ENCODE data around the gene SSTR4.

The SSTR4 gene

GRCh38 chr20:23068283-23068682 is 33.2 kb downstream of the SSTR4 start:
- H2BK120ac ChIP-seq (ENCODE audit: low read depth, low read length) = no peak overlapping the region
- peaks cover 0 to 3% of the 10 kb centered on the region in 2 donors for H3K4me1 ChIP-seq (ENCODE audit: control insufficient read depth in 2 of 2, insufficient read depth in 1 of 2, low read depth in 1 of 2, low read length in 2 of 2)
- no peaks in the 10 kb centered on the region for H3K79me1 ChIP-seq (ENCODE audit: low read depth, low read length)
- no peak overlapping the region for H4K8ac ChIP-seq (ENCODE audit: low read depth, low read length)
- H2BK15ac ChIP-seq (ENCODE audit: low read length) = no peak overlapping the region
- no peak overlapping the region for H4K91ac ChIP-seq (ENCODE audit: low read depth, low read length, poor library complexity)
- no peaks in the 10 kb centered on the region for H3K36me3 ChIP-seq (replicated peaks in 1 of 2; ENCODE audit: control insufficient read depth in 2 of 2, insufficient read depth in 2 of 2, low read length in 2 of 2)
- no peak overlapping the region for H2BK12ac ChIP-seq (ENCODE audit: low read length)
- H2BK5ac ChIP-seq (ENCODE audit: low read length) = no peak overlapping the region
- no peak overlapping the region for H3K4ac ChIP-seq (ENCODE audit: low read length)
- no peak overlapping the region for H3K4me3 ChIP-seq (ENCODE audit: low read length in 2 of 2)
- H3K18ac ChIP-seq (ENCODE audit: low read length) = no peak overlapping the region
- no peak overlapping the region for H3K4me2 ChIP-seq (ENCODE audit: insufficient read depth, low read length, poor library complexity, severe bottlenecking)
- no CpG with 5 or more reads among the region's 1 CpG for WGBS, 2 donors (ENCODE audit: extremely low coverage in 2 of 2, insufficient read length in 2 of 2, insufficient replicate concordance in 1 of 2)
- H3K9me3 ChIP-seq (replicated peaks in 1 of 2; ENCODE audit: control insufficient read depth in 2 of 2, insufficient read depth in 1 of 2, low read depth in 1 of 2, low read length in 2 of 2) = no peaks in the 10 kb centered on the region
- H3K27ac ChIP-seq (replicated peaks; ENCODE audit: low read length) = no peak overlapping the region
- DNase-seq (ENCODE audit: low spot score) = no peak
- no peak overlapping the region for H2AFZ ChIP-seq (ENCODE audit: low read length)
- no peak overlapping the region for H2AK5ac ChIP-seq (ENCODE audit: low read depth, low read length)
- H3K27me3 ChIP-seq (ENCODE audit: control insufficient read depth in 3 of 3, insufficient read depth in 3 of 3, low read depth in 1 of 3, low read length in 3 of 3) = no peaks in the 10 kb centered on the region
- no peak overlapping the region for H3K23ac ChIP-seq (ENCODE audit: low read depth, low read length, poor library complexity)
- no peak overlapping the region for H3K9ac ChIP-seq (ENCODE audit: low read depth, low read length, poor library complexity)
- H3K14ac ChIP-seq (ENCODE audit: low read length) = no peak overlapping the region

- H2BK12ac ChIP-seq (ENCODE audit: low read length) = no peak overlapping the region
- H2AFZ ChIP-seq (ENCODE audit: low read length) = no peak overlapping the region
- no peak overlapping the region for H3K27ac ChIP-seq (replicated peaks; ENCODE audit: low read length)
- no peak overlapping the region for H3K4ac ChIP-seq (ENCODE audit: low read length)
- no peak overlapping the region for H2AK5ac ChIP-seq (ENCODE audit: low read depth, low read length)
- no peaks in the 10 kb centered on the region for H3K27me3 ChIP-seq (ENCODE audit: control insufficient read depth in 3 of 3, insufficient read depth in 3 of 3, low read depth in 1 of 3, low read length in 3 of 3)
- no peaks in the 10 kb centered on the region for H3K9me3 ChIP-seq (replicated peaks in 1 of 2; ENCODE audit: control insufficient read depth in 2 of 2, insufficient read depth in 1 of 2, low read depth in 1 of 2, low read length in 2 of 2)
- no peak overlapping the region for H3K4me3 ChIP-seq (ENCODE audit: low read length in 2 of 2)
- H3K4me2 ChIP-seq (ENCODE audit: insufficient read depth, low read length, poor library complexity, severe bottlenecking) = no peak overlapping the region
- no peak overlapping the region for H3K14ac ChIP-seq (ENCODE audit: low read length)
- H4K91ac ChIP-seq (ENCODE audit: low read depth, low read length, poor library complexity) = no peak overlapping the region
- H3K9ac ChIP-seq (ENCODE audit: low read depth, low read length, poor library complexity) = no peak overlapping the region
- no peak overlapping the region for H4K8ac ChIP-seq (ENCODE audit: low read depth, low read length)
- no peak overlapping the region for H2BK15ac ChIP-seq (ENCODE audit: low read length)
- H2BK120ac ChIP-seq (ENCODE audit: low read depth, low read length) = no peak overlapping the region
- no peak for DNase-seq (ENCODE audit: low spot score)
- no peak overlapping the region for H3K18ac ChIP-seq (ENCODE audit: low read length)
- no CpG with 5 or more reads among the region's 2 CpGs for WGBS, 2 donors (ENCODE audit: extremely low coverage in 2 of 2, insufficient read length in 2 of 2, insufficient replicate concordance in 1 of 2)
- no peak overlapping the region for H3K23ac ChIP-seq (ENCODE audit: low read depth, low read length, poor library complexity)
- H3K79me1 ChIP-seq (ENCODE audit: low read depth, low read length) = no peaks in the 10 kb centered on the region
- H2BK5ac ChIP-seq (ENCODE audit: low read length) = no peak overlapping the region
- no peaks in the 10 kb centered on the region for H3K36me3 ChIP-seq (replicated peaks in 1 of 2; ENCODE audit: control insufficient read depth in 2 of 2, insufficient read depth in 2 of 2, low read length in 2 of 2)
- H3K4me1 ChIP-seq (ENCODE audit: control insufficient read depth in 2 of 2, insufficient read depth in 1 of 2, low read depth in 1 of 2, low read length in 2 of 2) = peaks cover 0 to 3% of the 10 kb centered on the region in 2 donors
Measured at GRCh38 chr20:23069108-23069507, 34.0 kb downstream of the SSTR4 start.

- WGBS, 2 donors (ENCODE audit: extremely low coverage in 2 of 2, insufficient read length in 2 of 2, insufficient replicate concordance in 1 of 2) = no CpG with 5 or more reads among the region's 3 CpGs
Measured at GRCh38 chr20:23071398-23071797, 36.3 kb downstream of the SSTR4 start.

GRCh38 chr20:23071996-23072395 is 36.9 kb downstream of the SSTR4 start:
- Histone ChIP-seq H3K36me3 (replicated peaks in 1 of 2; ENCODE audit: control insufficient read depth in 2 of 2, insufficient read depth in 2 of 2, low read length in 2 of 2) (no peaks in the 10 kb centered on the region), H3K14ac (ENCODE audit: low read length) (no peak overlapping the region), H3K4me3 (ENCODE audit: low read length in 2 of 2) (no peak overlapping the region), H3K79me1 (ENCODE audit: low read depth, low read length) (no peaks in the 10 kb centered on the region), H3K4me1 (ENCODE audit: control insufficient read depth in 2 of 2, insufficient read depth in 1 of 2, low read depth in 1 of 2, low read length in 2 of 2) (peaks cover 0 to 2% of the 10 kb centered on the region in 2 donors), H4K91ac (ENCODE audit: low read depth, low read length, poor library complexity) (no peak overlapping the region), H3K23ac (ENCODE audit: low read depth, low read length, poor library complexity) (no peak overlapping the region), H2BK12ac (ENCODE audit: low read length) (no peak overlapping the region), H2AK5ac (ENCODE audit: low read depth, low read length) (no peak overlapping the region), H3K9me3 (replicated peaks in 1 of 2; ENCODE audit: control insufficient read depth in 2 of 2, insufficient read depth in 1 of 2, low read depth in 1 of 2, low read length in 2 of 2) (no peaks in the 10 kb centered on the region), H3K9ac (ENCODE audit: low read depth, low read length, poor library complexity) (no peak overlapping the region), H3K27me3 (ENCODE audit: control insufficient read depth in 3 of 3, insufficient read depth in 3 of 3, low read depth in 1 of 3, low read length in 3 of 3) (no peaks in the 10 kb centered on the region), H2BK120ac (ENCODE audit: low read depth, low read length) (no peak overlapping the region), H2BK5ac (ENCODE audit: low read length) (no peak overlapping the region), H4K8ac (ENCODE audit: low read depth, low read length) (no peak overlapping the region), H2AFZ (ENCODE audit: low read length) (no peak overlapping the region), H3K27ac (replicated peaks; ENCODE audit: low read length) (no peak overlapping the region), H3K4ac (ENCODE audit: low read length) (no peak overlapping the region), H3K18ac (ENCODE audit: low read length) (no peak overlapping the region), H3K4me2 (ENCODE audit: insufficient read depth, low read length, poor library complexity, severe bottlenecking) (no peak overlapping the region), H2BK15ac (ENCODE audit: low read length) (no peak overlapping the region)
- no CpG with 5 or more reads among the region's 4 CpGs for WGBS, 2 donors (ENCODE audit: extremely low coverage in 2 of 2, insufficient read length in 2 of 2, insufficient replicate concordance in 1 of 2)
- no peak for DNase-seq (ENCODE audit: low spot score)

More at GRCh38 chr20:23071398-23071797, 36.3 kb downstream of the SSTR4 start:
- H3K9ac ChIP-seq (ENCODE audit: low read depth, low read length, poor library complexity) = no peak overlapping the region
- no peak overlapping the region for H3K4me3 ChIP-seq (ENCODE audit: low read length in 2 of 2)
- H3K14ac ChIP-seq (ENCODE audit: low read length) = no peak overlapping the region
- no peak overlapping the region for H3K27ac ChIP-seq (replicated peaks; ENCODE audit: low read length)
- H2BK120ac ChIP-seq (ENCODE audit: low read depth, low read length) = no peak overlapping the region
- H3K4ac ChIP-seq (ENCODE audit: low read length) = no peak overlapping the region
- H4K8ac ChIP-seq (ENCODE audit: low read depth, low read length) = no peak overlapping the region
- no peak overlapping the region for H3K18ac ChIP-seq (ENCODE audit: low read length)
- no peak overlapping the region for H4K91ac ChIP-seq (ENCODE audit: low read depth, low read length, poor library complexity)
- H3K27me3 ChIP-seq (ENCODE audit: control insufficient read depth in 3 of 3, insufficient read depth in 3 of 3, low read depth in 1 of 3, low read length in 3 of 3) = no peaks in the 10 kb centered on the region
- H2BK12ac ChIP-seq (ENCODE audit: low read length) = no peak overlapping the region
- H2AK5ac ChIP-seq (ENCODE audit: low read depth, low read length) = no peak overlapping the region
- H2BK5ac ChIP-seq (ENCODE audit: low read length) = no peak overlapping the region
- no peak overlapping the region for H3K23ac ChIP-seq (ENCODE audit: low read depth, low read length, poor library complexity)
- H3K79me1 ChIP-seq (ENCODE audit: low read depth, low read length) = no peaks in the 10 kb centered on the region
- no peak for DNase-seq (ENCODE audit: low spot score)
- H2BK15ac ChIP-seq (ENCODE audit: low read length) = no peak overlapping the region
- no peak overlapping the region for H3K4me2 ChIP-seq (ENCODE audit: insufficient read depth, low read length, poor library complexity, severe bottlenecking)
- H3K36me3 ChIP-seq (replicated peaks in 1 of 2; ENCODE audit: control insufficient read depth in 2 of 2, insufficient read depth in 2 of 2, low read length in 2 of 2) = no peaks in the 10 kb centered on the region
- H3K9me3 ChIP-seq (replicated peaks in 1 of 2; ENCODE audit: control insufficient read depth in 2 of 2, insufficient read depth in 1 of 2, low read depth in 1 of 2, low read length in 2 of 2) = no peaks in the 10 kb centered on the region
- no peak overlapping the region for H2AFZ ChIP-seq (ENCODE audit: low read length)
- H3K4me1 ChIP-seq (ENCODE audit: control insufficient read depth in 2 of 2, insufficient read depth in 1 of 2, low read depth in 1 of 2, low read length in 2 of 2) = no peaks in the 10 kb centered on the region

Measured in neuronal stem cell (in vitro differentiated cells).